NCI-H146 treated with DMSO at 0.1 percent for 48 hours (cell line): ENCODE results near the gene SKAP1.

Source experiments
- DNase-seq: peaks from one replicate; lab custom pipeline; 2025; ENCODE audit not compliant: unreplicated experiment; lab: John Stamatoyannopoulos, UW

SKAP1 gene

GRCh38 chr17:48151220-48151619 lies 278.8 kb downstream of the SKAP1 start:
- no peak for DNase-seq

GRCh38 chr17:48150597-48151001 lies 279.4 kb downstream of the SKAP1 start:
- DNase-seq: no peak

- DNase-seq: no peak
Measured at GRCh38 chr17:48149787-48150463, 280.1 kb downstream of the SKAP1 start.

- peak; percentile 92 for DNase-seq
Measured at GRCh38 chr17:48148854-48149786, 280.9 kb downstream of the SKAP1 start.

GRCh38 chr17:48148029-48148770 lies 281.8 kb downstream of the SKAP1 start:
- DNase-seq: no peak

GRCh38 chr17:48144976-48145798 lies 284.8 kb downstream of the SKAP1 start:
- DNase-seq: no peak

- no peak for DNase-seq
Measured at GRCh38 chr17:48144231-48144630, 285.8 kb downstream of the SKAP1 start.

- DNase-seq: peak; percentile 24
Measured at GRCh38 chr17:48143629-48144028, 286.4 kb downstream of the SKAP1 start.

- DNase-seq: no peak
Measured at GRCh38 chr17:48139944-48140343, 290.1 kb downstream of the SKAP1 start.

GRCh38 chr17:48137656-48138055 lies 292.4 kb downstream of the SKAP1 start:
- no peak for DNase-seq

- no peak for DNase-seq
Measured at GRCh38 chr17:48134912-48135480, 295.0 kb downstream of the SKAP1 start.

GRCh38 chr17:48132385-48132784 lies 297.6 kb downstream of the SKAP1 start:
- no peak for DNase-seq

- DNase-seq: peak; percentile 29
Measured at GRCh38 chr17:48131216-48131824, 298.7 kb downstream of the SKAP1 start.

GRCh38 chr17:48129981-48130380 lies 300.0 kb downstream of the SKAP1 start:
- no peak for DNase-seq

- DNase-seq: no peak
Measured at GRCh38 chr17:48128400-48128799, 301.6 kb downstream of the SKAP1 start.

- DNase-seq: no peak
Measured at GRCh38 chr17:48127371-48128051, 302.5 kb downstream of the SKAP1 start.

GRCh38 chr17:48126532-48126850 lies 303.5 kb downstream of the SKAP1 start:
- no peak for DNase-seq

GRCh38 chr17:48125829-48126531 lies 304.0 kb downstream of the SKAP1 start:
- no peak for DNase-seq
